ENCODE results near the gene PRSS22.
"Not testable (repeated sequence)": the region's sequence is repeated elsewhere in the genome, so short reads cannot be mapped to it uniquely, and the experiment has no call there.

Gene PRSS22

GRCh38 chr16:2857451-2858244 is at the start of gene PRSS22:
Gene PRSS22, minus strand, starts transcription at chr16:2858170. Its CDS starts 66 bp downstream, at chr16:2858104.
- no peak for DNase-seq (ENCODE audit: low read depth in 2 of 2)

GRCh38 chr16:2907084-2907753 is 49.2 kb upstream of the PRSS22 start:
- DNase-seq (ENCODE audit: low read depth in 2 of 2) = not testable (repeated sequence)

GRCh38 chr16:2905988-2906387 is 48.0 kb upstream of the PRSS22 start:
- DNase-seq (ENCODE audit: low read depth in 2 of 2) = no peak

GRCh38 chr16:2905241-2905987 is 47.4 kb upstream of the PRSS22 start:
- DNase-seq (ENCODE audit: low read depth in 2 of 2) = peak; percentile 99

GRCh38 chr16:2904922-2905240 is 46.9 kb upstream of the PRSS22 start:
- DNase-seq (ENCODE audit: low read depth in 2 of 2) = no peak

GRCh38 chr16:2904100-2904921 is 46.3 kb upstream of the PRSS22 start:
- peak in 1 of 2 experiments; percentile 42 for DNase-seq (ENCODE audit: low read depth in 2 of 2)

- DNase-seq (ENCODE audit: low read depth in 2 of 2) = no peak
Observed at GRCh38 chr16:2902337-2903130, 44.6 kb upstream of the PRSS22 start.

- no peak for DNase-seq (ENCODE audit: low read depth in 2 of 2)
Observed at GRCh38 chr16:2900526-2901075, 42.6 kb upstream of the PRSS22 start.

GRCh38 chr16:2899564-2900072 is 41.6 kb upstream of the PRSS22 start:
- no peak for DNase-seq (ENCODE audit: low read depth in 2 of 2)

GRCh38 chr16:2898831-2899563 is 41.0 kb upstream of the PRSS22 start:
- DNase-seq (ENCODE audit: low read depth in 2 of 2) = no peak

- DNase-seq (ENCODE audit: low read depth in 2 of 2) = no peak
Observed at GRCh38 chr16:2897110-2897509, 39.1 kb upstream of the PRSS22 start.

- DNase-seq (ENCODE audit: low read depth in 2 of 2) = no peak
Observed at GRCh38 chr16:2896480-2897010, 38.6 kb upstream of the PRSS22 start.

- no peak for DNase-seq (ENCODE audit: low read depth in 2 of 2)
Observed at GRCh38 chr16:2895813-2896212, 37.8 kb upstream of the PRSS22 start.

GRCh38 chr16:2894231-2894630 is 36.3 kb upstream of the PRSS22 start:
- DNase-seq (ENCODE audit: low read depth in 2 of 2) = no peak

- no peak for DNase-seq (ENCODE audit: low read depth in 2 of 2)
Observed at GRCh38 chr16:2884041-2884451, 26.1 kb upstream of the PRSS22 start.

- no peak for DNase-seq (ENCODE audit: low read depth in 2 of 2)
Observed at GRCh38 chr16:2883458-2883908, 25.5 kb upstream of the PRSS22 start.

GRCh38 chr16:2882650-2883457 is 24.9 kb upstream of the PRSS22 start, which contains the start of gene FLYWCH2:
Gene FLYWCH2, plus strand, starts transcription at chr16:2883215. Its CDS starts 13,235 bp downstream, at chr16:2896450.
- DNase-seq (ENCODE audit: low read depth in 2 of 2) = peak; percentile 96 to 97
